Mononuclear cell (primary cell): ENCODE results near the gene UGT1A3. TPM values are rescaled to one million over a fixed set of nuclear protein-coding genes. Genes with fewer than 3 reads are reported as not detected.

ENCODE experiments used
- H3K27me3 ChIP-seq: 2 replicates; pipeline ENCODE4 v1.6.0; 2011; ENCODE audit warnings: low read length, control low read depth; ENCODE audit not compliant: insufficient read depth
- H3K4me1 ChIP-seq: 2 replicates; pipeline ENCODE4 v1.5.1; 2011; ENCODE audit warnings: mild to moderate bottlenecking, low read length, control low read depth; ENCODE audit not compliant: insufficient read depth
- H3K4me3 ChIP-seq: 2 replicates; pipeline ENCODE4 v1.5.1; 2011; ENCODE audit warnings: mild to moderate bottlenecking, low read length, moderate library complexity
- H3K9me3 ChIP-seq: 2 replicates; pipeline ENCODE4 v1.5.1; 2011; ENCODE audit warnings: low read depth, mild to moderate bottlenecking, control low read depth, low read length
- total RNA-seq: library from RNA; depleted of rRNA; stranded (reverse); fragments of >200 nt; gene quantifications from one replicate; pipeline ENCODE4 v1.2.3, GENCODE V29; 2012

UGT1A3 gene
- total RNA-seq, 1 donor = not detected

GRCh38 chr2:233792720-233793119 lies 63.9 kb downstream of the UGT1A3 start:
- H3K27me3 ChIP-seq = no peaks in the 10 kb centered on the region
- H3K9me3 ChIP-seq = no peaks in the 10 kb centered on the region
- no peak overlapping the region for H3K4me3 ChIP-seq
- H3K4me1 ChIP-seq = no peaks in the 10 kb centered on the region

- Histone ChIP-seq H3K4me3 (no peak overlapping the region), H3K4me1 (no peaks in the 10 kb centered on the region), H3K27me3 (no peaks in the 10 kb centered on the region), H3K9me3 (no peaks in the 10 kb centered on the region)
These were observed 64.8 kb downstream of the UGT1A3 start for GRCh38 chr2:233793465-233794127.

- Histone ChIP-seq H3K4me1 (no peaks in the 10 kb centered on the region), H3K4me3 (no peak overlapping the region), H3K27me3 (no peaks in the 10 kb centered on the region), H3K9me3 (no peaks in the 10 kb centered on the region)
These were observed 65.4 kb downstream of the UGT1A3 start for GRCh38 chr2:233794128-233794658.

- H3K4me1 ChIP-seq = no peaks in the 10 kb centered on the region
- no peak overlapping the region for H3K4me3 ChIP-seq
- no peaks in the 10 kb centered on the region for H3K9me3 ChIP-seq
- no peaks in the 10 kb centered on the region for H3K27me3 ChIP-seq
These were observed 66.9 kb downstream of the UGT1A3 start for GRCh38 chr2:233795735-233796171.

GRCh38 chr2:233796254-233796653 lies 67.4 kb downstream of the UGT1A3 start:
- Histone ChIP-seq H3K4me3 (no peak overlapping the region), H3K4me1 (no peaks in the 10 kb centered on the region), H3K9me3 (no peaks in the 10 kb centered on the region), H3K27me3 (no peaks in the 10 kb centered on the region)

GRCh38 chr2:233798335-233799086 lies 69.7 kb downstream of the UGT1A3 start:
- Histone ChIP-seq H3K4me3 (no peak overlapping the region), H3K4me1 (no peaks in the 10 kb centered on the region), H3K27me3 (no peaks in the 10 kb centered on the region), H3K9me3 (no peaks in the 10 kb centered on the region)

- no peaks in the 10 kb centered on the region for H3K9me3 ChIP-seq
- H3K4me1 ChIP-seq = no peaks in the 10 kb centered on the region
- H3K27me3 ChIP-seq = no peaks in the 10 kb centered on the region
- H3K4me3 ChIP-seq = no peak overlapping the region
These were observed 70.3 kb downstream of the UGT1A3 start for GRCh38 chr2:233799087-233799665.

- Histone ChIP-seq H3K9me3 (no peaks in the 10 kb centered on the region), H3K27me3 (no peaks in the 10 kb centered on the region), H3K4me3 (no peak overlapping the region)
These were observed 70.9 kb downstream of the UGT1A3 start for GRCh38 chr2:233799716-233800115.

GRCh38 chr2:233800208-233800607 lies 71.4 kb downstream of the UGT1A3 start:
- no peaks in the 10 kb centered on the region for H3K27me3 ChIP-seq
- no peak overlapping the region for H3K4me3 ChIP-seq
- no peaks in the 10 kb centered on the region for H3K4me1 ChIP-seq
- H3K9me3 ChIP-seq = no peaks in the 10 kb centered on the region

More at GRCh38 chr2:233799716-233800115, 70.9 kb downstream of the UGT1A3 start:
- H3K4me1 ChIP-seq = no peaks in the 10 kb centered on the region

- Histone ChIP-seq H3K27me3 (no peaks in the 10 kb centered on the region), H3K9me3 (no peaks in the 10 kb centered on the region), H3K4me3 (no peak overlapping the region), H3K4me1 (no peaks in the 10 kb centered on the region)
These were observed 72.7 kb downstream of the UGT1A3 start for GRCh38 chr2:233801357-233802131.

GRCh38 chr2:233802132-233802815 lies 73.4 kb downstream of the UGT1A3 start:
- H3K9me3 ChIP-seq = no peaks in the 10 kb centered on the region
- H3K4me3 ChIP-seq = no peak overlapping the region
- H3K4me1 ChIP-seq = no peaks in the 10 kb centered on the region
- no peaks in the 10 kb centered on the region for H3K27me3 ChIP-seq

- no peaks in the 10 kb centered on the region for H3K4me1 ChIP-seq
- H3K27me3 ChIP-seq = no peaks in the 10 kb centered on the region
- no peaks in the 10 kb centered on the region for H3K9me3 ChIP-seq
- no peak overlapping the region for H3K4me3 ChIP-seq
These were observed 74.6 kb downstream of the UGT1A3 start for GRCh38 chr2:233803292-233803911.

GRCh38 chr2:233803994-233804393 lies 75.2 kb downstream of the UGT1A3 start:
- no peaks in the 10 kb centered on the region for H3K4me1 ChIP-seq
- no peaks in the 10 kb centered on the region for H3K9me3 ChIP-seq
- no peaks in the 10 kb centered on the region for H3K27me3 ChIP-seq
- no peak overlapping the region for H3K4me3 ChIP-seq
